Measurements from ENCODE around the gene COL1A1. TPM values are rescaled to one million over a fixed set of nuclear protein-coding genes. Genes with fewer than 3 reads are reported as not detected.
A peak's percentile ranks its signal among the peaks of the same experiment; 100 is the strongest.

The COL1A1 gene
- polyA plus RNA-seq, 1 of the 3 experiments (the other 2 are of a cell fraction) = 1,461 TPM

GRCh38 chr17:50174444-50174843, 27.0 kb downstream of the COL1A1 start:
- CTCF ChIA-PET = interaction anchor here (1.3 to 17.0 kb wide), 7 partner anchors 9 to 124 kb away, joined by 4 to 517 read pairs (median 33); partner anchors contain the start of genes COL1A1 and TMEM92
- no peak overlapping the region for H3K4me3 ChIP-seq (ENCODE audit: low read depth in 2 of 2, low read length in 1 of 2)
- H3K4me2 ChIP-seq = no peak overlapping the region
- H3K36me3 ChIP-seq (replicated peaks in 1 of 2; ENCODE audit: control insufficient read depth in 1 of 2, insufficient read depth in 2 of 2, low read length in 1 of 2) = no peaks in the 10 kb centered on the region
- H4K20me1 ChIP-seq (ENCODE audit: insufficient read depth) = no peaks in the 10 kb centered on the region
- peak overlapping the region in 1 of 2 experiments; percentile 90; a peak in 1 of 4 replicates for H3K27ac ChIP-seq (ENCODE audit: low read depth in 2 of 2, low read length in 1 of 2)
- TF ChIP-seq RXRA (IDR thresholded peaks at IDR 0.05; ENCODE audit: borderline replicate concordance, low read depth) = no peak
- no peak for TF ChIP-seq POLR2AphosphoS5 (IDR thresholded peaks at IDR 0.05; ENCODE audit: low read depth, low read length)
- no peak for TF ChIP-seq PBX3 (IDR thresholded peaks at IDR 0.05)
- no peak for TF ChIP-seq FOSL2 (IDR thresholded peaks at IDR 0.05; ENCODE audit: borderline replicate concordance, low read depth)
- TF ChIP-seq CHD2 (IDR thresholded peaks at IDR 0.05; ENCODE audit: low read length, partially characterized antibody) = no peak
- no peak for TF ChIP-seq MXI1 (IDR thresholded peaks at IDR 0.05; ENCODE audit: low read depth, low read length)
- TF ChIP-seq FOXJ3 (CRISPR knock-in tag; IDR thresholded peaks at IDR 0.05) = no peak
- 77% methylated on average over 6 of the region's 6 CpGs for WGBS (ENCODE audit: low lambda C conversion rate)
- H3K9me2 ChIP-seq = no peaks in the 10 kb centered on the region
- no peaks in the 10 kb centered on the region for H3K9me3 ChIP-seq
- peaks cover 33 to 55% of the 10 kb centered on the region in 2 experiments for H3K4me1 ChIP-seq (ENCODE audit: control insufficient read depth in 1 of 2, insufficient read depth in 2 of 2, low read depth in 1 of 2, low read length in 1 of 2)
- H2AFZ ChIP-seq (ENCODE audit: low read depth) = no peak overlapping the region
- peaks cover 37% of the 10 kb centered on the region for H3F3A ChIP-seq (replicated peaks; ENCODE audit: insufficient read depth)
- no peak for DNase-seq
- POLR2A ChIA-PET = interaction anchor here (1.1 kb wide), 1 partner anchor 24 kb away, joined by 5 read pairs; the partner anchor contains the start of gene PPP1R9B
- H3K9ac ChIP-seq = no peak overlapping the region
- H3K79me2 ChIP-seq (ENCODE audit: insufficient read depth) = no peaks in the 10 kb centered on the region
- no peaks in the 10 kb centered on the region for H3K27me3 ChIP-seq (ENCODE audit: insufficient read depth)

- no peaks in the 10 kb centered on the region for H3K27me3 ChIP-seq (ENCODE audit: insufficient read depth)
- ChIA-PET CTCF (interaction anchor here (0.8 to 17.0 kb wide), 15 partner anchors 8 to 125 kb away, joined by 3 to 517 read pairs (median 5); partner anchors contain the start of genes COL1A1, SGCA and TMEM92), POLR2A (no interaction called here)
- H3K4me3 ChIP-seq (ENCODE audit: low read depth in 2 of 2, low read length in 1 of 2) = peak overlapping the region in 1 of 2 experiments; percentile 12; a peak in 1 of 4 replicates
- no peaks in the 10 kb centered on the region for H3K79me2 ChIP-seq (ENCODE audit: insufficient read depth)
- H3K9me3 ChIP-seq = no peaks in the 10 kb centered on the region
- H3K27ac ChIP-seq (ENCODE audit: low read depth in 2 of 2, low read length in 1 of 2) = peak overlapping the region; percentile 84 to 90
- DNase-seq = peak; percentile 72
- peak overlapping the region; percentile 62 for H3K4me2 ChIP-seq
- TF ChIP-seq JUND (IDR thresholded peaks at IDR 0.05) (no peak), USF1 (IDR thresholded peaks at IDR 0.05; ENCODE audit: borderline replicate concordance, low read depth) (no peak), GATA2 (CRISPR knock-in tag; IDR thresholded peaks at IDR 0.05) (no peak), TCF12 (IDR thresholded peaks at IDR 0.05) (peak; percentile 90), SIN3A (IDR thresholded peaks at IDR 0.05; ENCODE audit: borderline replicate concordance, low read depth, low read length) (no peak), EZH2phosphoT487 (IDR thresholded peaks at IDR 0.05; ENCODE audit: borderline replicate concordance, low read depth) (no peak), FOSL2 (IDR thresholded peaks at IDR 0.05; ENCODE audit: borderline replicate concordance, low read depth) (no peak), TAF1 (IDR thresholded peaks at IDR 0.05; ENCODE audit: borderline replicate concordance, low read depth, low read length) (0 out of 2 replicates have a peak, but pooled peaks have one; percentile 26), GABPA (IDR thresholded peaks at IDR 0.05; ENCODE audit: low read depth) (0 out of 2 replicates have a peak, but pooled peaks have one; percentile 16), USF2 (IDR thresholded peaks at IDR 0.05; ENCODE audit: borderline replicate concordance, low read depth, low read length) (no peak)
- TF ChIP-seq, protein P1, sequence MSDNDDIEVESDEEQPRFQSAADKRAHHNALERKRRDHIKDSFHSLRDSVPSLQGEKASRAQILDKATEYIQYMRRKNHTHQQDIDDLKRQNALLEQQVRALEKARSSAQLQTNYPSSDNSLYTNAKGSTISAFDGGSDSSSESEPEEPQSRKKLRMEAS (IDR thresholded peaks at IDR 0.05; ENCODE audit: low read depth) = peak; percentile 95
- no peaks in the 10 kb centered on the region for H3K36me3 ChIP-seq (replicated peaks in 1 of 2; ENCODE audit: control insufficient read depth in 1 of 2, insufficient read depth in 2 of 2, low read length in 1 of 2)
- WGBS (ENCODE audit: low lambda C conversion rate) = 44% methylated on average over 10 of the region's 10 CpGs
- no peaks in the 10 kb centered on the region for H4K20me1 ChIP-seq (ENCODE audit: insufficient read depth)
- no peaks in the 10 kb centered on the region for H3K9me2 ChIP-seq
- H3F3A ChIP-seq (replicated peaks; ENCODE audit: insufficient read depth) = peaks cover 29% of the 10 kb centered on the region
- H2AFZ ChIP-seq (ENCODE audit: low read depth) = peak overlapping the region; percentile 38; the same call in 1 of the 2 replicates
- peak overlapping the region; percentile 57 for H3K9ac ChIP-seq
- H3K4me1 ChIP-seq (ENCODE audit: control insufficient read depth in 1 of 2, insufficient read depth in 2 of 2, low read depth in 1 of 2, low read length in 1 of 2) = peaks cover 27 to 53% of the 10 kb centered on the region in 2 experiments
These were observed 28.0 kb downstream of the COL1A1 start for GRCh38 chr17:50173335-50173941.
